HCT116 (cell line): ENCODE measurements around the gene PIK3CA. TPM values are rescaled to one million over a fixed set of nuclear protein-coding genes. Genes with fewer than 3 reads are reported as not detected.

ENCODE experiments used
- ATAC-seq: fragments of 200-7000 bp; cut with Tn5 transposase; 2 replicates; pipeline ENCODE4 v1.9.1; 2020; ENCODE audit warnings: mild to moderate bottlenecking, moderate library complexity
- BruUV-seq: library from RNA; stranded (reverse); fragments of 400-500 nt; replicated peaks from 2 replicates; lab custom pipeline; 2021; lab: Mats Ljungman, UMichigan
- CTCF ChIA-PET: fragments of 300-600 bp; sonication (Branson Sonifier 250); formaldehyde crosslinking; loops from one replicate; lab custom pipeline; 2021; ENCODE audit warnings: antibody characterized with exemption; lab: Charles Lee
- POLR2A ChIA-PET: fragments of 300-600, 350-600 bp; sonication (Branson Sonifier 250); formaldehyde crosslinking; loops from one replicate; lab custom pipeline; 2021; ENCODE audit warnings: antibody characterized with exemption; lab: Charles Lee
- RAD21 ChIA-PET, 2 experiments: fragments of 300-600 bp; sonication (Branson Sonifier 250); formaldehyde crosslinking; loops; one replicate each; lab custom pipeline; 2023; ENCODE audit warnings: low total read pairs in 2 of 2; ENCODE audit not compliant: uncharacterized antibody in 2 of 2, unreplicated experiment in 2 of 2, low non-redundant PET in 1 of 2; lab: Charles Lee
- DNase-seq: peaks from one replicate; pipeline ENCODE4 v3.0.0-alpha.2; 2010; ENCODE audit warnings: low read depth, low spot score
- H2AFZ ChIP-seq: fragments of 200-600 bp; shearing (Covaris generic), sonication (generic); 2 replicates; pipeline ENCODE4 v1.6.1; 2017; ENCODE audit warnings: low read depth, mixed run types, mixed read lengths, antibody characterized with exemption, low read length; ENCODE audit not compliant: poor library complexity, severe bottlenecking
- H3K27ac ChIP-seq: 2 replicates; pipeline ENCODE4 v1.5.1; 2012; ENCODE audit warnings: low read depth, low read length
- H3K27me3 ChIP-seq: fragments of 200-600 bp; sonication (generic); 2 replicates; pipeline ENCODE4 v1.6.1; 2016; ENCODE audit warnings: mixed run types, low read length, mixed read lengths; ENCODE audit not compliant: insufficient read depth
- H3K36me3 ChIP-seq, 2 experiments: fragments of 200-500 bp in 1 of 2; fragments of 200-600 bp in 1 of 2; sonication (Bioruptor generic) in 1 of 2; sonication (generic) in 1 of 2; 2 replicates each; pipeline versions ENCODE4 v1.5.1 to v1.6.1; 2014 to 2016; ENCODE audit warnings: low read length in 2 of 2, inconsistent platforms in 1 of 2, mixed read lengths in 1 of 2, mixed run types in 1 of 2; ENCODE audit not compliant: insufficient read depth in 2 of 2, control insufficient read depth in 1 of 2
- H3K4me1 ChIP-seq, 2 experiments: fragments of 200-600 bp in 1 of 2; sonication (generic) in 1 of 2; 2 replicates each; pipeline versions ENCODE4 v1.5.1 to v1.6.1; 2012 to 2017; ENCODE audit warnings: low read length in 2 of 2, inconsistent platforms in 1 of 2, mild to moderate bottlenecking in 1 of 2, mixed read lengths in 1 of 2, mixed run types in 1 of 2, moderate library complexity in 1 of 2; ENCODE audit not compliant: insufficient read depth in 2 of 2, control insufficient read depth in 1 of 2
- H3K4me2 ChIP-seq: fragments of 200-600 bp; sonication (generic); 2 replicates; pipeline ENCODE4 v1.6.1; 2017; ENCODE audit warnings: mixed run types, low read length, mixed read lengths
- H3K4me3 ChIP-seq, 2 experiments: fragments of 200-600 bp in 1 of 2; sonication (generic) in 1 of 2; replicated peaks in 1 of 2; 2 replicates each; pipeline ENCODE4 v1.5.1; 2011 to 2016; ENCODE audit warnings: low read length in 2 of 2, control low read depth in 1 of 2, low read depth in 1 of 2, mild to moderate bottlenecking in 1 of 2, mixed read lengths in 1 of 2, mixed run types in 1 of 2
- H3K79me2 ChIP-seq: fragments of 200-600 bp; sonication (generic); 2 replicates; pipeline ENCODE4 v1.6.1; 2017; ENCODE audit warnings: mild to moderate bottlenecking, mixed run types, low read length, moderate library complexity, mixed read lengths; ENCODE audit not compliant: insufficient read depth
- H3K9ac ChIP-seq: fragments of 200-600 bp; sonication (generic); 2 replicates; pipeline ENCODE4 v1.6.1; 2016; ENCODE audit warnings: low read length, mixed read lengths
- H3K9me2 ChIP-seq: fragments of 200-600 bp; sonication (generic), shearing (Covaris generic); 2 replicates; pipeline ENCODE4 v1.6.1; 2017; ENCODE audit warnings: mixed run types, mild to moderate bottlenecking, moderate library complexity; ENCODE audit not compliant: insufficient read depth
- H3K9me3 ChIP-seq, 2 experiments: fragments of 200-500 bp in 1 of 2; fragments of 200-600 bp in 1 of 2; sonication (Bioruptor generic) in 1 of 2; sonication (generic) in 1 of 2; 2 replicates each; pipeline ENCODE4 v1.6.1; 2014 to 2017; ENCODE audit warnings: low read length in 2 of 2, mixed read lengths in 2 of 2, inconsistent platforms in 1 of 2, low read depth in 1 of 2, mild to moderate bottlenecking in 1 of 2, mixed run types in 1 of 2, moderate library complexity in 1 of 2; ENCODE audit not compliant: control insufficient read depth in 1 of 2, insufficient read depth in 1 of 2
- H4K20me1 ChIP-seq: fragments of 200-600 bp; sonication (generic), shearing (Covaris generic); 2 replicates; pipeline ENCODE4 v1.6.1; 2017; ENCODE audit warnings: mixed run types, mild to moderate bottlenecking, moderate library complexity; ENCODE audit not compliant: insufficient read depth
- FOSL1 ChIP-seq: IDR thresholded peaks from 2 replicates; pipeline ENCODE4 v1.6.1; 2012; ENCODE audit warnings: low read depth
- JUND ChIP-seq: IDR thresholded peaks from 2 replicates; pipeline ENCODE4 v1.6.1; 2012
- MAX ChIP-seq: IDR thresholded peaks from 2 replicates; pipeline ENCODE4 v1.6.1; 2012
- RAD21 ChIP-seq: IDR thresholded peaks from 2 replicates; pipeline ENCODE4 v1.6.1; 2012; ENCODE audit warnings: low read depth, mild to moderate bottlenecking
- SIN3A ChIP-seq: IDR thresholded peaks from 2 replicates; pipeline ENCODE4 v1.6.1; 2012; ENCODE audit warnings: low read depth
- SP1 ChIP-seq: IDR thresholded peaks from 2 replicates; pipeline ENCODE4 v1.6.1; 2012; ENCODE audit warnings: low read depth
- SRF ChIP-seq: IDR thresholded peaks from 2 replicates; pipeline ENCODE4 v1.6.1; 2012; ENCODE audit warnings: low read depth
- TCF7L2 ChIP-seq: IDR thresholded peaks from 2 replicates; pipeline ENCODE4 v1.7.0; 2011; ENCODE audit warnings: borderline replicate concordance, inconsistent platforms; ENCODE audit not compliant: insufficient read depth, insufficient read length; ENCODE audit errors: extremely low read depth
- YY1 ChIP-seq: IDR thresholded peaks from 2 replicates; pipeline ENCODE4 v1.6.1; 2011; ENCODE audit warnings: low read length, low read depth, moderate library complexity, mild to moderate bottlenecking; ENCODE audit not compliant: insufficient replicate concordance; ENCODE audit errors: extremely low read depth
- intact Hi-C: fragments of 100-400 bp; cut with micrococcal nuclease; formaldehyde crosslinking; loops from 2 replicates; pipeline ENCODE4 v1.10.0; 2022
- total RNA-seq: library from RNA; stranded (reverse); gene quantifications from one replicate; pipeline ENCODE4 v1.2.1, GENCODE V29; 2021; ENCODE audit not compliant: unreplicated experiment
- TF ChIP-seq, protein P1 (sequence below): IDR thresholded peaks from 2 replicates; pipeline ENCODE4 v1.6.1; 2012; ENCODE audit warnings: low read depth
- TF ChIP-seq, protein P2 (sequence below): IDR thresholded peaks from 2 replicates; pipeline ENCODE4 v1.6.1; 2012

The PIK3CA gene
- total RNA-seq, 1 experiment from 2014 or later = 17.9 TPM

- no peak overlapping the region for H2AFZ ChIP-seq
- no peak overlapping the region for H3K4me3 ChIP-seq
- no peak for DNase-seq
- intact Hi-C loops = no loop called here
- H3K27me3 ChIP-seq = no peaks in the 10 kb centered on the region
- no peaks in the 10 kb centered on the region for H3K9me2 ChIP-seq
- H3K36me3 ChIP-seq = no peaks in the 10 kb centered on the region; a peak in 1 of 4 replicates
- no peak for TF ChIP-seq MAX
- TF ChIP-seq, protein P1, sequence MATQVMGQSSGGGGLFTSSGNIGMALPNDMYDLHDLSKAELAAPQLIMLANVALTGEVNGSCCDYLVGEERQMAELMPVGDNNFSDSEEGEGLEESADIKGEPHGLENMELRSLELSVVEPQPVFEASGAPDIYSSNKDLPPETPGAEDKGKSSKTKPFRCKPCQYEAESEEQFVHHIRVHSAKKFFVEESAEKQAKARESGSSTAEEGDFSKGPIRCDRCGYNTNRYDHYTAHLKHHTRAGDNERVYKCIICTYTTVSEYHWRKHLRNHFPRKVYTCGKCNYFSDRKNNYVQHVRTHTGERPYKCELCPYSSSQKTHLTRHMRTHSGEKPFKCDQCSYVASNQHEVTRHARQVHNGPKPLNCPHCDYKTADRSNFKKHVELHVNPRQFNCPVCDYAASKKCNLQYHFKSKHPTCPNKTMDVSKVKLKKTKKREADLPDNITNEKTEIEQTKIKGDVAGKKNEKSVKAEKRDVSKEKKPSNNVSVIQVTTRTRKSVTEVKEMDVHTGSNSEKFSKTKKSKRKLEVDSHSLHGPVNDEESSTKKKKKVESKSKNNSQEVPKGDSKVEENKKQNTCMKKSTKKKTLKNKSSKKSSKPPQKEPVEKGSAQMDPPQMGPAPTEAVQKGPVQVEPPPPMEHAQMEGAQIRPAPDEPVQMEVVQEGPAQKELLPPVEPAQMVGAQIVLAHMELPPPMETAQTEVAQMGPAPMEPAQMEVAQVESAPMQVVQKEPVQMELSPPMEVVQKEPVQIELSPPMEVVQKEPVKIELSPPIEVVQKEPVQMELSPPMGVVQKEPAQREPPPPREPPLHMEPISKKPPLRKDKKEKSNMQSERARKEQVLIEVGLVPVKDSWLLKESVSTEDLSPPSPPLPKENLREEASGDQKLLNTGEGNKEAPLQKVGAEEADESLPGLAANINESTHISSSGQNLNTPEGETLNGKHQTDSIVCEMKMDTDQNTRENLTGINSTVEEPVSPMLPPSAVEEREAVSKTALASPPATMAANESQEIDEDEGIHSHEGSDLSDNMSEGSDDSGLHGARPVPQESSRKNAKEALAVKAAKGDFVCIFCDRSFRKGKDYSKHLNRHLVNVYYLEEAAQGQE = no peak
- no peak for TF ChIP-seq RAD21
- TF ChIP-seq TCF7L2 = no peak
- TF ChIP-seq SRF = no peak
- no peak for TF ChIP-seq YY1
- TF ChIP-seq, protein P2, sequence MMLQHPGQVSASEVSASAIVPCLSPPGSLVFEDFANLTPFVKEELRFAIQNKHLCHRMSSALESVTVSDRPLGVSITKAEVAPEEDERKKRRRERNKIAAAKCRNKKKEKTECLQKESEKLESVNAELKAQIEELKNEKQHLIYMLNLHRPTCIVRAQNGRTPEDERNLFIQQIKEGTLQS = no peak
- no peak for TF ChIP-seq FOSL1
- no peak for TF ChIP-seq SP1
- TF ChIP-seq SIN3A = no peak
- no peak for TF ChIP-seq JUND
- TF ChIP-seq, all 23 proteins: peak for 0
- Histone ChIP-seq H3K9me3 (no peaks in the 10 kb centered on the region), H3K27ac (no peak overlapping the region), H4K20me1 (no peaks in the 10 kb centered on the region), H3K9ac (no peak overlapping the region), H3K4me1 (no peaks in the 10 kb centered on the region), H3K4me2 (no peak overlapping the region), H3K79me2 (no peaks in the 10 kb centered on the region)
- ChIA-PET RAD21 (no interaction called here), CTCF (no interaction called here), POLR2A (no interaction called here)
- ATAC-seq = no peak
- no TSS peak for BruUV-seq
These were observed 47.9 kb downstream of the PIK3CA start for GRCh38 chr3:179196098-179196497.
